ENCODE results near the gene ASCC1. TPM values are rescaled to one million over a fixed set of nuclear protein-coding genes. Genes with fewer than 3 reads are reported as not detected.

The ASCC1 gene
- total and polyA plus RNA-seq, 2 of the 13 experiments (the other 11 are each of a cell fraction or from before 2014, with no cell fraction given), result 21.6 to 30.1 TPM

GRCh38 chr10:72098301-72098835, 117.7 kb downstream of the ASCC1 start (continued):
- TF ChIP-seq ZNF441 (CRISPR knock-in tag; IDR thresholded peaks at IDR 0.05; ENCODE audit: borderline replicate concordance) (no peak), EHMT2 (IDR thresholded peaks at IDR 0.05; ENCODE audit: borderline replicate concordance, low read depth, low read length) (0 out of 2 replicates have a peak, but pooled peaks have one; percentile 59), MED8 (CRISPR knock-in tag; IDR thresholded peaks at IDR 0.05; ENCODE audit: insufficient replicate concordance) (peak; percentile 39), RCOR2 (CRISPR knock-in tag; IDR thresholded peaks at IDR 0.05) (peak; percentile 84), ZNF407 (CRISPR knock-in tag; IDR thresholded peaks at IDR 0.05; ENCODE audit: not compliant biosample characterization) (no peak), ZMYM3 (CRISPR knock-in tag; IDR thresholded peaks at IDR 0.05) (peak; percentile 74), MEIS1 (CRISPR knock-in tag; IDR thresholded peaks at IDR 0.05; ENCODE audit: borderline replicate concordance) (no peak), KDM6A (CRISPR knock-in tag; IDR thresholded peaks at IDR 0.05; ENCODE audit: low read depth) (peak; percentile 79), ZNF569 (CRISPR knock-in tag; IDR thresholded peaks at IDR 0.05; ENCODE audit: borderline replicate concordance) (no peak), BATF2 (CRISPR knock-in tag; IDR thresholded peaks at IDR 0.05) (no peak), TBX2 (CRISPR knock-in tag; IDR thresholded peaks at IDR 0.05; ENCODE audit: borderline replicate concordance) (peak; percentile 98), ELF3 (CRISPR knock-in tag; IDR thresholded peaks at IDR 0.05) (peak; percentile 94), FIP1L1 (IDR thresholded peaks at IDR 0.05; ENCODE audit: borderline replicate concordance, insufficient read depth, low read depth, low read length) (no peak), ZNF549 (CRISPR knock-in tag; IDR thresholded peaks at IDR 0.05) (no peak), ZNF253 (CRISPR knock-in tag; IDR thresholded peaks at IDR 0.05; ENCODE audit: borderline replicate concordance) (no peak), RELA (CRISPR knock-in tag; IDR thresholded peaks at IDR 0.05) (no peak), ZNF577 (CRISPR knock-in tag; IDR thresholded peaks at IDR 0.05; ENCODE audit: borderline replicate concordance, low read depth) (no peak), KLF12 (CRISPR knock-in tag; IDR thresholded peaks at IDR 0.05; ENCODE audit: borderline replicate concordance) (no peak), ZBTB3 (CRISPR knock-in tag; IDR thresholded peaks at IDR 0.05; ENCODE audit: borderline replicate concordance, low read depth) (no peak), RORA (CRISPR knock-in tag; IDR thresholded peaks at IDR 0.05) (no peak), ZNF563 (CRISPR knock-in tag; IDR thresholded peaks at IDR 0.05) (no peak), ZNF3 (CRISPR knock-in tag; IDR thresholded peaks at IDR 0.05) (no peak), HMG20B (CRISPR knock-in tag; conservative IDR thresholded peaks at IDR 0.05) (peak; percentile 79; the same call in 1 of the 2 replicates)

All from HepG2 (cell line).